Sigmoid colon (tissue), 4 donors: Measurements from ENCODE around the gene CTNNBL1.

ENCODE experiments used
- EP300 ChIP-seq, 4 donors: sonication (generic); formaldehyde crosslinking; IDR thresholded peaks; one replicate each; pipeline ENCODE4 v1.6.1; 2017; ENCODE audit warnings: antibody characterized with exemption in 4 of 4
- POLR2A ChIP-seq, 2 donors: fragments of 450-650 bp; IDR thresholded peaks; one replicate each; pipeline ENCODE4 v1.6.1; 2016; ENCODE audit warnings: antibody characterized with exemption in 2 of 2, mild to moderate bottlenecking in 2 of 2, moderate library complexity in 2 of 2
- POLR2AphosphoS5 ChIP-seq, 4 donors: sonication (generic); formaldehyde crosslinking; IDR thresholded peaks; one replicate each; pipeline ENCODE4 v1.6.1; 2017; ENCODE audit warnings: antibody characterized with exemption in 4 of 4
- TF ChIP-seq, protein P1 (sequence below), 4 experiments: fragments of 450-650 bp in 3 of 4; fragments of 200-600 bp in 1 of 4; IDR thresholded peaks; one replicate each; pipeline ENCODE4 v1.5.1; 2016 to 2019; ENCODE audit warnings: antibody characterized with exemption in 4 of 4, mild to moderate bottlenecking in 3 of 4, moderate library complexity in 2 of 4

DNA sequence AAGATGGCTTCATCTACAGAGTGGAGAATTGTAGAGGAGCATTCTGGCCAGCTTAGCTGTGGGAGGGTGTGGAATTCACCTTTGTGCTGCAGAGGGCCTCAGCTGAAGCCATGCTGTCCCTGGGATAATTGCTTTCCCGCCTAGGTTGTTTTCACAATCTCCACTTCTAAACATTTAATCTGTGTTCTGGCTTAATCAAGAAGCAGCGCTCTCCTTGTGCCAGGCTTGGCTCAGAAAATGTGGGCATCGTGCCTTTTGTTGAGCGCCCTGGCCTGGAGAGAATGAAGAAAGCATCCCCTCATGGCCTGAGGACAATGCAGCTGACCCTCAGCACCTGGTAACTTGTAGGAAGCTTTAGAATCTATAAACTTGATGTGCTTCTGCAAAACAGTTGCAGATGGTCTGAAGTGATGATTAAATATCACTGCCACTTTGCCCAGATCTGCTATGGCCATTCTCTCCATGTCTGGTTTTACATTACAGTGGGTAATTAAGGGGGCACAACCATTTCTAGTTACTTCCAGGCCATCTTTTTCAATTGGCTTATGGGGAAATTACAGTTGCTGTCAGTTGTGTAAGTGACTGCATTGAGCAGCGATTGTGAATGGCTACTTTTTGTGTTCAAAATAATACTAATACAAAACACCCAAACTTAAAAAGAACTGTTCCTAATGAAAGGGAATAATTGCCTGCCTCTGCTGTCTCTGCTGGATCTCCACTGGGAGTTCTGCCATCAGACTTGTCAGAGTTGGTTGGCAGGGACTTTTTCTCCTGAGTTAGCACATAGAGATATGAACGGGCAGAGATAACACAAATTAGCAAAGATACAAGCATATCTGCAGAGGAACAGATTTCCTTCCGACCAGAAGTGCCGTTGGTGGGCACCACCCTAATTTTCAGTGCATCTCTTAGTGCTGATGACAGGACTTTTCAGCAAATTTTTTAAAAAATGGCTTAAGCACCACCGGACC, 18.4 kb downstream of the CTNNBL1 start:
- TF ChIP-seq, protein P1, sequence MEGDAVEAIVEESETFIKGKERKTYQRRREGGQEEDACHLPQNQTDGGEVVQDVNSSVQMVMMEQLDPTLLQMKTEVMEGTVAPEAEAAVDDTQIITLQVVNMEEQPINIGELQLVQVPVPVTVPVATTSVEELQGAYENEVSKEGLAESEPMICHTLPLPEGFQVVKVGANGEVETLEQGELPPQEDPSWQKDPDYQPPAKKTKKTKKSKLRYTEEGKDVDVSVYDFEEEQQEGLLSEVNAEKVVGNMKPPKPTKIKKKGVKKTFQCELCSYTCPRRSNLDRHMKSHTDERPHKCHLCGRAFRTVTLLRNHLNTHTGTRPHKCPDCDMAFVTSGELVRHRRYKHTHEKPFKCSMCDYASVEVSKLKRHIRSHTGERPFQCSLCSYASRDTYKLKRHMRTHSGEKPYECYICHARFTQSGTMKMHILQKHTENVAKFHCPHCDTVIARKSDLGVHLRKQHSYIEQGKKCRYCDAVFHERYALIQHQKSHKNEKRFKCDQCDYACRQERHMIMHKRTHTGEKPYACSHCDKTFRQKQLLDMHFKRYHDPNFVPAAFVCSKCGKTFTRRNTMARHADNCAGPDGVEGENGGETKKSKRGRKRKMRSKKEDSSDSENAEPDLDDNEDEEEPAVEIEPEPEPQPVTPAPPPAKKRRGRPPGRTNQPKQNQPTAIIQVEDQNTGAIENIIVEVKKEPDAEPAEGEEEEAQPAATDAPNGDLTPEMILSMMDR (IDR thresholded peaks at IDR 0.05) = no peak
- TF ChIP-seq POLR2AphosphoS5 (IDR thresholded peaks at IDR 0.05) (no peak), EP300 (IDR thresholded peaks at IDR 0.05) (no peak), POLR2A (IDR thresholded peaks at IDR 0.05) (no peak)
